ENCODE results near the gene WSB2. TPM values are rescaled to one million over a fixed set of nuclear protein-coding genes. Genes with fewer than 3 reads are reported as not detected.

The WSB2 gene
- total RNA-seq: 55.3 TPM
- polyA plus RNA-seq (ENCODE audit: insufficient read depth in 1 of 8, insufficient read length in 8 of 8, low replicate concordance in 1 of 8): 10 to 100 TPM; 55.2 to 67.2 (median 59.9) TPM
- long read RNA-seq, donor 1, transcript WSB2-201 (9 exons, 2,646 nt): major isoform, 5 of 6 reads
- long read RNA-seq, donor 1, partial matches to known transcripts: 0 of 6 reads
- long read RNA-seq, donor 1, other reads (novel, unspliced or antisense): 0 of 6 reads
- long read RNA-seq, donor 2, partial matches to known transcripts: 0 of 3 reads
- long read RNA-seq, donor 2, other reads (novel, unspliced or antisense): 0 of 3 reads
- long read RNA-seq, donor 3, transcript WSB2-201 (9 exons, 2,646 nt): major isoform, 18 of 24 reads
- long read RNA-seq, donor 3, partial matches to known transcripts: 0 of 24 reads
- long read RNA-seq, donor 3, other reads (novel, unspliced or antisense): 0 of 24 reads
- long read RNA-seq, donor 4, transcript WSB2-201 (9 exons, 2,646 nt): major isoform, 7 of 9 reads
- long read RNA-seq, donor 4, partial matches to known transcripts: 0 of 9 reads
- long read RNA-seq, donor 4, other reads (novel, unspliced or antisense): 0 of 9 reads
- long read RNA-seq, donor 5, transcript WSB2-201 (9 exons, 2,646 nt): major isoform, 32 of 39 reads
- long read RNA-seq, donor 5, partial matches to known transcripts: 0 of 39 reads
- long read RNA-seq, donor 5, other reads (novel, unspliced or antisense): 0 of 39 reads
- long read RNA-seq, donor 6, transcript WSB2-201 (9 exons, 2,646 nt): major isoform, 16 of 19 reads
- long read RNA-seq, donor 6, partial matches to known transcripts: 0 of 19 reads
- long read RNA-seq, donor 6, other reads (novel, unspliced or antisense): 0 of 19 reads
- long read RNA-seq, donor 7, transcript WSB2-201 (9 exons, 2,646 nt): major isoform, 24 of 106 reads
- long read RNA-seq, donor 7, partial matches to known transcripts: 81 of 106 reads
- long read RNA-seq, donor 7, other reads (novel, unspliced or antisense): 0 of 106 reads
- long read RNA-seq, donor 8, transcript WSB2-201 (9 exons, 2,646 nt): major isoform, 10 of 13 reads
- long read RNA-seq, donor 8, partial matches to known transcripts: 0 of 13 reads
- long read RNA-seq, donor 8, other reads (novel, unspliced or antisense): 0 of 13 reads
- long read RNA-seq, donor 9, transcript WSB2-201 (9 exons, 2,646 nt): major isoform, 13 of 13 reads
- long read RNA-seq, donor 9, partial matches to known transcripts: 0 of 13 reads
- long read RNA-seq, donor 9, other reads (novel, unspliced or antisense): 0 of 13 reads
- long read RNA-seq, donor 10, transcript WSB2-201 (9 exons, 2,646 nt): major isoform, 15 of 17 reads
- long read RNA-seq, donor 10, partial matches to known transcripts: 0 of 17 reads
- long read RNA-seq, donor 10, other reads (novel, unspliced or antisense): 0 of 17 reads
- long read RNA-seq, donor 11, transcript WSB2-201 (9 exons, 2,646 nt): major isoform, 10 of 12 reads
- long read RNA-seq, donor 11, partial matches to known transcripts: 0 of 12 reads
- long read RNA-seq, donor 11, other reads (novel, unspliced or antisense): 0 of 12 reads

- Histone ChIP-seq H3K4me3 (ENCODE audit: low read length) (peak within 1 kb of the TSS; percentile 66), H3K27ac (ENCODE audit: low read length) (peak within 1 kb of the TSS; percentile 98), H3K9me3 (replicated peaks; ENCODE audit: control insufficient read depth, low read depth, low read length) (no peaks in the 10 kb centered on the region), H3K4me1 (ENCODE audit: control insufficient read depth, insufficient read depth, low read length) (peaks cover 16% of the 10 kb centered on the region), H3K27me3 (ENCODE audit: control insufficient read depth, insufficient read depth, low read length) (no peaks in the 10 kb centered on the region), H3K36me3 (ENCODE audit: control insufficient read depth, insufficient read depth, low read length) (no peaks in the 10 kb centered on the region)
- DNase-seq: peak; percentile 91
- under 1% methylated on average over 51 of the region's 76 CpGs for WGBS (ENCODE audit: insufficient coverage)
These were observed at the start of gene WSB2 for GRCh38 chr12:118061011-118061872. Gene WSB2 (minus strand): TSS chr12:118061179. CDS start chr12:118061048, 131 bp downstream.

DNA sequence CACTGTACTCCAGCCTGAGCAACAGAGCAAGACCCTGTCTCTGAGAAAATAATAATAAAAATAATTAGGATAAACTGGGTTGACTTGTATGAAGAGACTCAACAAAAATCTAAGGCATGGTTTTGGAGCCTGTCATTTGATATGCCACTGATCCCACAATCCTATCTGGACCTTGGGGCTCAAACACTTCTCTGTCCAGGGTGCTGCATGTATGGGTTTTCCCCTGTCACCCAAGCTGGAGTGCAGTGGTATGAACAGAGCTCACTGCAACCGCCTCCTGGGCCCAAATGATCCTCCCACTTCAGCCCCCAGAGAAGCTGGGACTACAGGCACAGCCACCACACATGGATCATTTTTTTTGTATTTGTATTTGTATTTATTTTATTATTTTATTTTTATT is 48.1 kb upstream of the WSB2 start:
- WGBS (ENCODE audit: insufficient coverage): no CpG with 5 or more reads among the region's 1 CpG
- Histone ChIP-seq H3K4me3 (ENCODE audit: low read length) (no peak overlapping the region), H3K9me3 (replicated peaks; ENCODE audit: control insufficient read depth, low read depth, low read length) (no peaks in the 10 kb centered on the region), H3K36me3 (ENCODE audit: control insufficient read depth, insufficient read depth, low read length) (no peaks in the 10 kb centered on the region), H3K4me1 (ENCODE audit: control insufficient read depth, insufficient read depth, low read length) (peaks cover 4% of the 10 kb centered on the region), H3K27me3 (ENCODE audit: control insufficient read depth, insufficient read depth, low read length) (no peaks in the 10 kb centered on the region), H3K27ac (ENCODE audit: low read length) (no peak overlapping the region)
- no peak for DNase-seq

DNA sequence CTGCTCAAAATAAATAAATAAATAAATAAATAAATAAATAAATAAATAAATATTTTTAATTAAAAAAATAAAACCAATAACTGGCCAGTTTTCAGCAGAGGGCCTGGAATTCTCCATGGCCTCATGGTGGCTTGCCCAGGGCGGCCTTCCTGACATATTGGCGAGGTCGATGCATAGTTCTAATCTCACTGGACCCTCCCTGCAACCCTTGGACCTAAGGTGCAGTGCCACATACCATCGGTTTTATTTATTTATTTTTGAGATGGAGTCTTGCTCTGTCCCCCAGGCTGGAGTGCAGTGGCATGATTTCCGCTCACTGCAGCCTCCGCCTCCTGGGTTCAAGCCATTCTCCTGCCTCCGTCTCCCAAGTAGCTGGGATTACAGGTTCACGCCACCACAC is 46.7 kb upstream of the WSB2 start:
- WGBS (ENCODE audit: insufficient coverage): 100% methylated on average over 5 of the region's 8 CpGs

GRCh38 chr12:118107011-118107410 is 46.0 kb upstream of the WSB2 start:
- Histone ChIP-seq H3K27ac (ENCODE audit: low read length) (no peak overlapping the region), H3K4me3 (ENCODE audit: low read length) (no peak overlapping the region), H3K27me3 (ENCODE audit: control insufficient read depth, insufficient read depth, low read length) (no peaks in the 10 kb centered on the region), H3K36me3 (ENCODE audit: control insufficient read depth, insufficient read depth, low read length) (no peaks in the 10 kb centered on the region), H3K9me3 (replicated peaks; ENCODE audit: control insufficient read depth, low read depth, low read length) (no peaks in the 10 kb centered on the region), H3K4me1 (ENCODE audit: control insufficient read depth, insufficient read depth, low read length) (peaks cover 5% of the 10 kb centered on the region)
- WGBS (ENCODE audit: insufficient coverage): no CpG with 5 or more reads among the region's 4 CpGs
- DNase-seq: no peak

More for the DNA sequence above, 46.7 kb upstream of the WSB2 start:
- no peaks in the 10 kb centered on the region for H3K9me3 ChIP-seq (replicated peaks; ENCODE audit: control insufficient read depth, low read depth, low read length)
- H3K36me3 ChIP-seq (ENCODE audit: control insufficient read depth, insufficient read depth, low read length): no peaks in the 10 kb centered on the region
- H3K4me3 ChIP-seq (ENCODE audit: low read length): no peak overlapping the region
- H3K27ac ChIP-seq (ENCODE audit: low read length): no peak overlapping the region
- no peak for DNase-seq
- no peaks in the 10 kb centered on the region for H3K27me3 ChIP-seq (ENCODE audit: control insufficient read depth, insufficient read depth, low read length)
- H3K4me1 ChIP-seq (ENCODE audit: control insufficient read depth, insufficient read depth, low read length): peaks cover 5% of the 10 kb centered on the region

DNA sequence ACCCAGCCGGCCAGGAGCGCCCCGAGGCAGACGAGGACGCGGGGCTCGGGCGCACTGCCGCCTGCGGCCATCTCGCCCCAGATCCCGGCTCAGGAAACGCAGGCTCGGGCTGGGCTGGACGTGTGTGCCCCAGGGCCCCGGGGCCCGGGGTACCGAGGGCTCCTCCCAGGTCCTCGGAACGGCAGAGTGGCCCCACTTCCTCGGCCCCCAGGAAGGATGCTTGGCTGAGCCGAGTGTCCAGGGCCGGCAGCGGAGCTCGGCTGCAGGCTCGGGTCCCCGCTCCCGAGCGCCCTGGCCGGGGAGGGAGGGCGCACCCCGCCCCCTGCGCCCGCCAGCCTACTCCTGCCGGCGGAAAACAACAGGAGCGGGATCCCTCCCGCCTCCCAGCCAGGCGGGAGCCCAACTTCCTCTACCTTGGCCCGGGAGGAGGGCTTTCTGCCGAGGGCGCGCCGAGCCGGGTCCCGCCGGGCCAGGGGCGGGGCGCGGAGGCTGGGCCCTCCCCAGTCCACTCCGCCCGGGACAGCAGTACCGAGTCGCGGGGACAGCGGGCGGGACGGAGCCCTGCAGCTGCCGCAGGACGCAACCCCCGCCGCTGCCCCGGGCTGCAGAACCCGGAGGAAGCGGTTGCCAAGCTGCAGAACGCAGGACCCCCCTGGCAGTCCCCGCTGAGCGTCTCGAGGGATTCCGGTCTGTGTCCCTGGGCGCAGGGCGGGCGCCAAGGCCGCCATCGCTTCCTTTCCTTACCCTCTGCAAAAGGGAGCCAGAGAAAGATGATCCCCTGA is 42.8 kb upstream of the WSB2 start, which contains the start of gene VSIG10:
Gene VSIG10 (minus strand): TSS at position 411 of the 782 bp plus-strand sequence. CDS start 340 bp downstream, at position 71.
- DNase-seq: peak; percentile 83
- Histone ChIP-seq H3K36me3 (ENCODE audit: control insufficient read depth, insufficient read depth, low read length) (no peaks in the 10 kb centered on the region), H3K9me3 (replicated peaks; ENCODE audit: control insufficient read depth, low read depth, low read length) (no peaks in the 10 kb centered on the region), H3K27ac (ENCODE audit: low read length) (peak within 1 kb of the TSS; percentile 47), H3K4me1 (ENCODE audit: control insufficient read depth, insufficient read depth, low read length) (peaks cover 5% of the 10 kb centered on the region), H3K27me3 (ENCODE audit: control insufficient read depth, insufficient read depth, low read length) (no peaks in the 10 kb centered on the region), H3K4me3 (ENCODE audit: low read length) (peak within 1 kb of the TSS; percentile 68)
- WGBS (ENCODE audit: insufficient coverage): under 1% methylated on average over 74 of the region's 75 CpGs

- Histone ChIP-seq H3K36me3 (ENCODE audit: control insufficient read depth, insufficient read depth, low read length) (no peaks in the 10 kb centered on the region), H3K9me3 (replicated peaks; ENCODE audit: control insufficient read depth, low read depth, low read length) (no peaks in the 10 kb centered on the region), H3K27ac (ENCODE audit: low read length) (no peak overlapping the region), H3K4me3 (ENCODE audit: low read length) (peak overlapping the region; percentile 68), H3K27me3 (ENCODE audit: control insufficient read depth, insufficient read depth, low read length) (no peaks in the 10 kb centered on the region), H3K4me1 (ENCODE audit: control insufficient read depth, insufficient read depth, low read length) (peaks cover 5% of the 10 kb centered on the region)
- DNase-seq: peak; percentile 29
- WGBS (ENCODE audit: insufficient coverage): 0% methylated on average over 26 of the region's 32 CpGs
These were observed 42.2 kb upstream of the WSB2 start for GRCh38 chr12:118103201-118103600.

GRCh38 chr12:118102609-118103008 is 41.6 kb upstream of the WSB2 start:
- Histone ChIP-seq H3K4me1 (ENCODE audit: control insufficient read depth, insufficient read depth, low read length) (peaks cover 5% of the 10 kb centered on the region), H3K27me3 (ENCODE audit: control insufficient read depth, insufficient read depth, low read length) (no peaks in the 10 kb centered on the region), H3K9me3 (replicated peaks; ENCODE audit: control insufficient read depth, low read depth, low read length) (no peaks in the 10 kb centered on the region), H3K36me3 (ENCODE audit: control insufficient read depth, insufficient read depth, low read length) (no peaks in the 10 kb centered on the region), H3K4me3 (ENCODE audit: low read length) (no peak overlapping the region), H3K27ac (ENCODE audit: low read length) (no peak overlapping the region)
- DNase-seq: no peak
- WGBS (ENCODE audit: insufficient coverage): no CpG with 5 or more reads among the region's 5 CpGs

- Histone ChIP-seq H3K27ac (ENCODE audit: low read length) (no peak overlapping the region), H3K27me3 (ENCODE audit: control insufficient read depth, insufficient read depth, low read length) (no peaks in the 10 kb centered on the region), H3K36me3 (ENCODE audit: control insufficient read depth, insufficient read depth, low read length) (no peaks in the 10 kb centered on the region), H3K4me3 (ENCODE audit: low read length) (no peak overlapping the region), H3K9me3 (replicated peaks; ENCODE audit: control insufficient read depth, low read depth, low read length) (no peaks in the 10 kb centered on the region), H3K4me1 (ENCODE audit: control insufficient read depth, insufficient read depth, low read length) (peaks cover 5% of the 10 kb centered on the region)
- DNase-seq: no peak
- WGBS (ENCODE audit: insufficient coverage): 85% methylated on average over 5 of the region's 6 CpGs
These were observed 41.1 kb upstream of the WSB2 start for GRCh38 chr12:118102070-118102469.

All from muscle of leg (tissue), 16 donors.